IMR-90 (cell line): ENCODE measurements around the gene ITPKC. TPM values are rescaled to one million over a fixed set of nuclear protein-coding genes. Genes with fewer than 3 reads are reported as not detected.

Experiments
- ATAC-seq: fragments of 200-7000 bp; cut with Tn5 transposase; 2 replicates; pipeline ENCODE4 v1.9.1; 2020; ENCODE audit warnings: low read depth, mild to moderate bottlenecking, moderate library complexity
- BruUV-seq: library from RNA; stranded (reverse); fragments of 400-500 nt; replicated peaks from 2 replicates; lab custom pipeline; 2021; lab: Mats Ljungman, UMichigan
- CTCF ChIA-PET: fragments of 300-600 bp; formaldehyde crosslinking; extraction: SDS; loops from one replicate; lab custom pipeline; 2021; ENCODE audit warnings: antibody characterized with exemption; lab: Yijun Ruan, JAX
- POLR2A ChIA-PET: fragments of 300-600 bp; sonication (Branson Sonifier 250); formaldehyde crosslinking; loops from one replicate; lab custom pipeline; 2022; ENCODE audit warnings: antibody characterized with exemption; ENCODE audit not compliant: unreplicated experiment; lab: Charles Lee
- DNase-seq: peaks from one replicate; pipeline ENCODE4 v3.0.0; 2013
- H2AFZ ChIP-seq: replicated peaks from 2 replicates; pipeline ENCODE3; 2013; ENCODE audit warnings: low read length, mild to moderate bottlenecking; ENCODE audit not compliant: poor library complexity
- H2AK5ac ChIP-seq: 2 replicates; pipeline ENCODE4 v1.6.1; 2013; ENCODE audit warnings: low read depth, low read length, inconsistent platforms
- H2AK9ac ChIP-seq: replicated peaks from 2 replicates; pipeline ENCODE3; 2013; ENCODE audit warnings: mild to moderate bottlenecking, low read depth, low read length, moderate library complexity; ENCODE audit not compliant: poor library complexity
- H2BK120ac ChIP-seq: 2 replicates; pipeline ENCODE4 v1.6.1; 2013; ENCODE audit warnings: low read depth, low read length, inconsistent platforms
- H2BK15ac ChIP-seq: 3 replicates; pipeline ENCODE4 v1.6.1; 2013; ENCODE audit warnings: low read depth, low read length, inconsistent platforms
- H2BK20ac ChIP-seq: 2 replicates; pipeline ENCODE4 v1.6.1; 2013; ENCODE audit warnings: low read depth, mild to moderate bottlenecking, inconsistent platforms, low read length, moderate library complexity
- H2BK5ac ChIP-seq: 2 replicates; pipeline ENCODE4 v1.6.1; 2013; ENCODE audit warnings: mild to moderate bottlenecking, low read depth, low read length, inconsistent platforms; ENCODE audit not compliant: poor library complexity, severe bottlenecking
- H3K14ac ChIP-seq: replicated peaks from 2 replicates; pipeline ENCODE4 v1.6.1; 2013; ENCODE audit warnings: low read depth, low read length, inconsistent platforms
- H3K18ac ChIP-seq: 2 replicates; pipeline ENCODE4 v1.6.1; 2013; ENCODE audit warnings: low read depth, low read length, control low read depth
- H3K23ac ChIP-seq: 2 replicates; pipeline ENCODE4 v1.6.1; 2013; ENCODE audit warnings: low read depth, low read length, inconsistent platforms
- H3K27ac ChIP-seq: 2 replicates; pipeline ENCODE4 v1.5.1; 2013; ENCODE audit warnings: mild to moderate bottlenecking, control low read depth, low read length; ENCODE audit not compliant: insufficient read depth
- H3K27me3 ChIP-seq: 2 replicates; pipeline ENCODE4 v1.6.1; 2013; ENCODE audit warnings: low read length; ENCODE audit not compliant: control insufficient read depth, insufficient read depth
- H3K36me3 ChIP-seq: 2 replicates; pipeline ENCODE4 v1.6.1; 2013; ENCODE audit warnings: low read length, mixed read lengths; ENCODE audit not compliant: control insufficient read depth, insufficient read depth
- H3K4ac ChIP-seq: 2 replicates; pipeline ENCODE4 v1.6.1; 2013; ENCODE audit warnings: low read depth, low read length, inconsistent platforms
- H3K4me1 ChIP-seq: 2 replicates; pipeline ENCODE4 v1.6.1; 2013; ENCODE audit warnings: low read length, mixed read lengths; ENCODE audit not compliant: control insufficient read depth, insufficient read depth
- H3K4me2 ChIP-seq: 2 replicates; pipeline ENCODE4 v1.6.1; 2013; ENCODE audit warnings: low read depth, mild to moderate bottlenecking, control low read depth, low read length, moderate library complexity
- H3K4me3 ChIP-seq: 2 replicates; pipeline ENCODE4 v1.5.1; 2013; ENCODE audit warnings: low read depth, mild to moderate bottlenecking, control low read depth, low read length, moderate library complexity; ENCODE audit not compliant: insufficient read depth
- H3K56ac ChIP-seq: 2 replicates; pipeline ENCODE4 v1.6.1; 2013; ENCODE audit warnings: low read length, inconsistent platforms; ENCODE audit not compliant: insufficient read depth; ENCODE audit errors: extremely low read depth
- H3K79me1 ChIP-seq, 2 experiments: 2 replicates each; pipeline ENCODE4 v1.6.1; 2013; ENCODE audit warnings: low read length in 2 of 2, inconsistent platforms in 1 of 2, low read depth in 1 of 2
- H3K9ac ChIP-seq: 2 replicates; pipeline ENCODE4 v1.6.1; 2013; ENCODE audit warnings: low read depth, low read length, control low read depth
- H3K9me1 ChIP-seq: 2 replicates; pipeline ENCODE4 v1.6.1; 2013; ENCODE audit warnings: low read length, inconsistent platforms; ENCODE audit not compliant: insufficient read depth
- H3K9me3 ChIP-seq: 2 replicates; pipeline ENCODE4 v1.6.1; 2013; ENCODE audit warnings: low read length; ENCODE audit not compliant: control insufficient read depth, insufficient read depth
- H4K20me1 ChIP-seq: 2 replicates; pipeline ENCODE4 v1.6.1; 2013; ENCODE audit warnings: low read length, inconsistent platforms; ENCODE audit not compliant: insufficient read depth
- H4K5ac ChIP-seq: 2 replicates; pipeline ENCODE4 v1.6.1; 2013; ENCODE audit warnings: mild to moderate bottlenecking, low read depth, low read length, control low read depth
- H4K8ac ChIP-seq, 2 experiments: 2 replicates each; pipeline ENCODE4 v1.6.1; 2013; ENCODE audit warnings: low read depth in 2 of 2, low read length in 2 of 2, control low read depth in 1 of 2, inconsistent platforms in 1 of 2
- H4K91ac ChIP-seq: 2 replicates; pipeline ENCODE4 v1.6.1; 2013; ENCODE audit warnings: low read depth, low read length, inconsistent platforms; ENCODE audit not compliant: insufficient read depth
- BHLHE40 ChIP-seq: fragments of 150-350 bp; IDR thresholded peaks from 2 replicates; pipeline ENCODE4 v1.6.1; 2016; ENCODE audit warnings: mild to moderate bottlenecking, low read depth, low read length
- USF2 ChIP-seq: fragments of 150-350 bp; IDR thresholded peaks from 2 replicates; pipeline ENCODE4 v1.6.1; 2017; ENCODE audit warnings: mild to moderate bottlenecking, antibody characterized with exemption, low read length, low read depth
- WGBS, 2 experiments: methylation state at CpG; one replicate each; pipeline versions ENCODE4 v1.1.5 to v1.1.7; 2013; ENCODE audit warnings: missing lambda C conversion rate in 2 of 2; ENCODE audit not compliant: insufficient read length in 1 of 2; ENCODE audit errors: extremely low coverage in 2 of 2; 5-methylcytosine and 5-hydroxymethylcytosine counted together
- dilution Hi-C: fragments of 300-500 bp; cut with HindIII; formaldehyde crosslinking; loops from one replicate; pipeline ENCODE4 v1.14.3; 2018; ENCODE audit warnings: low sequenced_read_pairs; ENCODE audit not compliant: unreplicated experiment
- in situ Hi-C: fragments of 300-500 bp; cut with MboI; formaldehyde crosslinking; loops from 3 replicates; pipeline ENCODE4 v1.14.3; 2019; ENCODE audit warnings: low sequenced_read_pairs, inconsistent platforms, mixed read lengths
- intact Hi-C: fragments of 100-400 bp; cut with micrococcal nuclease; formaldehyde crosslinking; loops from 2 replicates; pipeline ENCODE4 v1.10.0; 2022
- polyA plus RNA-seq, 3 experiments: library from polyadenylated mRNA; depleted of rRNA; stranded (reverse); fragments of >200 nt; gene quantifications; 2 replicates each; pipeline ENCODE4 v1.2.3, GENCODE V29; 2012; ENCODE audit warnings: low replicate concordance in 1 of 3
- total RNA-seq: library from RNA; depleted of rRNA; stranded (reverse); fragments of >200 nt; gene quantifications from 2 replicates; pipeline ENCODE4 v1.2.3, GENCODE V29; 2012

ITPKC gene
- total and polyA plus RNA-seq, 2 of the 4 experiments (the other 2 are of a cell fraction): 7.7 to 9.4 TPM

GRCh38 chr19:40762754-40763470 lies 46.0 kb downstream of the ITPKC start:
- in situ Hi-C loops (no loop called here), intact Hi-C loops (no loop called here), dilution Hi-C loops (no loop called here)
- ATAC-seq (no peak), DNase-seq (no peak)
- no peak overlapping the region for H3K18ac ChIP-seq
- H2AK9ac ChIP-seq: no peak overlapping the region
- POLR2A ChIA-PET: no interaction called here
- TF ChIP-seq USF2 (no peak), BHLHE40 (no peak)
- no peaks in the 10 kb centered on the region for H3K9me1 ChIP-seq
- no peak overlapping the region for H3K23ac ChIP-seq
- BruUV-seq: no TSS peak
- no peak overlapping the region for H4K91ac ChIP-seq
- H3K4me2 ChIP-seq: no peak overlapping the region
- H3K9me3 ChIP-seq: no peaks in the 10 kb centered on the region
- H3K79me1 ChIP-seq: peaks cover 26 to 39% of the 10 kb centered on the region in 2 experiments
- H2AFZ ChIP-seq: no peak overlapping the region
- H2BK20ac ChIP-seq: no peak overlapping the region
- no peaks in the 10 kb centered on the region for H3K27me3 ChIP-seq
- H2BK120ac ChIP-seq: no peak overlapping the region
- H2BK5ac ChIP-seq: no peak overlapping the region
- H3K4me3 ChIP-seq: no peak overlapping the region
- H4K20me1 ChIP-seq: peaks cover 8% of the 10 kb centered on the region
- H3K14ac ChIP-seq: no peak overlapping the region
- no peak overlapping the region for H3K56ac ChIP-seq
- H2BK15ac ChIP-seq: no peak overlapping the region
- CTCF ChIA-PET: no interaction called here
- no peak overlapping the region for H3K4ac ChIP-seq
- H3K36me3 ChIP-seq: peaks cover 80% of the 10 kb centered on the region
- H3K9ac ChIP-seq: no peak overlapping the region
- WGBS, 2 experiments: 89% methylated on average over 7 of the region's 17 CpGs; no CpG with 5 or more reads in 1 of the 2 experiments
- no peak overlapping the region for H4K8ac ChIP-seq
- no peak overlapping the region for H4K5ac ChIP-seq
- H3K27ac ChIP-seq: no peak overlapping the region
- H2AK5ac ChIP-seq: no peak overlapping the region
- H3K4me1 ChIP-seq: no peaks in the 10 kb centered on the region
